ENCODE data around the gene ADTRP.
"Not testable (repeated sequence)": the region's sequence is repeated elsewhere in the genome, so short reads cannot be mapped to it uniquely, and the experiment has no call there.

ADTRP gene

GRCh38 chr6:11802886-11803590, 24.4 kb upstream of the ADTRP start:
- no peak for FAIRE-seq

- FAIRE-seq: not testable (repeated sequence)
Measured at GRCh38 chr6:11800531-11800930, 21.9 kb upstream of the ADTRP start.

GRCh38 chr6:11798538-11798937, 19.9 kb upstream of the ADTRP start:
- FAIRE-seq: no peak

- FAIRE-seq: no peak
Measured at GRCh38 chr6:11798096-11798495, 19.5 kb upstream of the ADTRP start.

GRCh38 chr6:11796829-11797228, 18.2 kb upstream of the ADTRP start:
- no peak for FAIRE-seq

GRCh38 chr6:11795403-11795802, 16.8 kb upstream of the ADTRP start:
- FAIRE-seq: no peak

- no peak for FAIRE-seq
Measured at GRCh38 chr6:11793277-11793676, 14.7 kb upstream of the ADTRP start.

- no peak for FAIRE-seq
Measured at GRCh38 chr6:11791354-11792107, 12.9 kb upstream of the ADTRP start.

- FAIRE-seq: no peak
Measured at GRCh38 chr6:11789744-11790143, 11.1 kb upstream of the ADTRP start.

- no peak for FAIRE-seq
Measured at GRCh38 chr6:11788043-11788442, 9.4 kb upstream of the ADTRP start.

GRCh38 chr6:11785774-11786579, 7.4 kb upstream of the ADTRP start:
- FAIRE-seq: no peak

- FAIRE-seq: no peak
Measured at GRCh38 chr6:11785415-11785773, 6.8 kb upstream of the ADTRP start.

GRCh38 chr6:11784341-11784740, 5.7 kb upstream of the ADTRP start:
- no peak for FAIRE-seq

GRCh38 chr6:11783524-11784064, 5.0 kb upstream of the ADTRP start:
- FAIRE-seq: no peak

- FAIRE-seq: no peak
Measured at GRCh38 chr6:11782524-11782923, 3.9 kb upstream of the ADTRP start.

GRCh38 chr6:11780097-11780428, 1.5 kb upstream of the ADTRP start:
- no peak for FAIRE-seq

GRCh38 chr6:11779329-11780096, 910 bp upstream of the ADTRP start:
- FAIRE-seq: no peak

- no peak for FAIRE-seq
Measured at GRCh38 chr6:11778036-11778435, 567 bp downstream of the ADTRP start.

- FAIRE-seq: no peak
Measured at GRCh38 chr6:11775791-11776409, 2.7 kb downstream of the ADTRP start.

GRCh38 chr6:11774426-11774825, 4.2 kb downstream of the ADTRP start:
- no peak for FAIRE-seq

- FAIRE-seq: no peak
Measured at GRCh38 chr6:11773581-11773980, 5.0 kb downstream of the ADTRP start.

- FAIRE-seq: no peak
Measured at GRCh38 chr6:11773013-11773412, 5.6 kb downstream of the ADTRP start.

Data from TTC549 (cell line).